GM19463 (cell line): Measurements from ENCODE around the gene DNMT3B.

Source experiments
- ATAC-seq: cut with Tn5 transposase; IDR thresholded peaks from one replicate; pipeline ENCODE4 v1.9.1; 2021; ENCODE audit warnings: mild to moderate bottlenecking, moderate library complexity; ENCODE audit not compliant: unreplicated experiment

Gene DNMT3B

GRCh38 chr20:32820698-32821377 lies 58.7 kb downstream of the DNMT3B start:
- no peak for ATAC-seq

GRCh38 chr20:32822225-32822624 lies 60.0 kb downstream of the DNMT3B start:
- no peak for ATAC-seq

- no peak for ATAC-seq
Measured at GRCh38 chr20:32823078-32823477, 60.9 kb downstream of the DNMT3B start.

GRCh38 chr20:32823737-32824588 lies 61.8 kb downstream of the DNMT3B start:
- ATAC-seq: no peak

GRCh38 chr20:32828029-32828680 lies 66.0 kb downstream of the DNMT3B start:
- ATAC-seq: no peak

GRCh38 chr20:32829311-32830005 lies 67.3 kb downstream of the DNMT3B start:
- ATAC-seq: no peak

GRCh38 chr20:32830437-32830836 lies 68.3 kb downstream of the DNMT3B start:
- no peak for ATAC-seq

GRCh38 chr20:32831982-32832381 lies 69.8 kb downstream of the DNMT3B start:
- no peak for ATAC-seq

- no peak for ATAC-seq
Measured at GRCh38 chr20:32832664-32833063, 70.5 kb downstream of the DNMT3B start.

- ATAC-seq: no peak
Measured at GRCh38 chr20:32834972-32835371, 72.8 kb downstream of the DNMT3B start.

GRCh38 chr20:32837157-32837556 lies 75.0 kb downstream of the DNMT3B start:
- ATAC-seq: no peak

- no peak for ATAC-seq
Measured at GRCh38 chr20:32839227-32839981, 77.2 kb downstream of the DNMT3B start.

GRCh38 chr20:32839982-32840285 lies 77.7 kb downstream of the DNMT3B start:
- ATAC-seq: no peak

GRCh38 chr20:32841174-32841573 lies 79.0 kb downstream of the DNMT3B start:
- no peak for ATAC-seq

GRCh38 chr20:32841632-32842031 lies 79.4 kb downstream of the DNMT3B start:
- ATAC-seq: no peak

GRCh38 chr20:32842688-32843524 lies 80.7 kb downstream of the DNMT3B start:
- no peak for ATAC-seq

- ATAC-seq: no peak
Measured at GRCh38 chr20:32845786-32846185, 83.6 kb downstream of the DNMT3B start.

- no peak for ATAC-seq
Measured at GRCh38 chr20:32846852-32847251, 84.7 kb downstream of the DNMT3B start.

- ATAC-seq: no peak
Measured at GRCh38 chr20:32847964-32848363, 85.8 kb downstream of the DNMT3B start.

- no peak for ATAC-seq
Measured at GRCh38 chr20:32848846-32849245, 86.7 kb downstream of the DNMT3B start.
